ENCODE measurements around the gene POC1A. TPM values are rescaled to one million over a fixed set of nuclear protein-coding genes. Genes with fewer than 3 reads are reported as not detected.

Gene POC1A
- total and polyA plus RNA-seq, 8 donors = 0.37 to 1.1 (median 0.71) TPM

DNA sequence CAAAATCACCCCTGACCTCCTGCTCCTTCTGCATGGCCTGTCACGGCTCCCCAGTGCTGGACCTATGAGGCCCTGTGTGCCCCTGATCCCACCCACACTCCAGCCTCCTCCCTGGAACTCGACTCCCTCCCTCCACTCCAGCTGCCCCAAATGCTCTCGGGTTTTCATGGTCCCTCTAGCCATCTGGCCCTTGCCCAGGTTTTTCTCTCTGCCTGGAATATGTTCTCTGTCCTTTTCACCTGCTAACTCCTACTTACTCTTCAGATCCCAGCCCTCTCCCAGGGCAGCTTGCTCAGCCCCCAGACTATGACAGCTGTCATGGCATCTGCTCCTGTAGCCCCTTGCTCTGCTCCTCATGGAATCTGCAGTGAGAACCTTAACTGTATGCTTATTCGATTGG, 128.2 kb downstream of the POC1A start:
- TF ChIP-seq, protein P1, sequence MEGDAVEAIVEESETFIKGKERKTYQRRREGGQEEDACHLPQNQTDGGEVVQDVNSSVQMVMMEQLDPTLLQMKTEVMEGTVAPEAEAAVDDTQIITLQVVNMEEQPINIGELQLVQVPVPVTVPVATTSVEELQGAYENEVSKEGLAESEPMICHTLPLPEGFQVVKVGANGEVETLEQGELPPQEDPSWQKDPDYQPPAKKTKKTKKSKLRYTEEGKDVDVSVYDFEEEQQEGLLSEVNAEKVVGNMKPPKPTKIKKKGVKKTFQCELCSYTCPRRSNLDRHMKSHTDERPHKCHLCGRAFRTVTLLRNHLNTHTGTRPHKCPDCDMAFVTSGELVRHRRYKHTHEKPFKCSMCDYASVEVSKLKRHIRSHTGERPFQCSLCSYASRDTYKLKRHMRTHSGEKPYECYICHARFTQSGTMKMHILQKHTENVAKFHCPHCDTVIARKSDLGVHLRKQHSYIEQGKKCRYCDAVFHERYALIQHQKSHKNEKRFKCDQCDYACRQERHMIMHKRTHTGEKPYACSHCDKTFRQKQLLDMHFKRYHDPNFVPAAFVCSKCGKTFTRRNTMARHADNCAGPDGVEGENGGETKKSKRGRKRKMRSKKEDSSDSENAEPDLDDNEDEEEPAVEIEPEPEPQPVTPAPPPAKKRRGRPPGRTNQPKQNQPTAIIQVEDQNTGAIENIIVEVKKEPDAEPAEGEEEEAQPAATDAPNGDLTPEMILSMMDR (IDR thresholded peaks at IDR 0.05) = no peak
- no peak overlapping the region for H3K27ac ChIP-seq
- no peaks in the 10 kb centered on the region for H3K36me3 ChIP-seq
- no peaks in the 10 kb centered on the region for H3K27me3 ChIP-seq
- intact Hi-C loops (cut with DNase I) = no loop called here
- no peak for DNase-seq
- FAIRE-seq = no peak
- ATAC-seq = no peak
- no peak overlapping the region for H3K4me3 ChIP-seq
- no peaks in the 10 kb centered on the region for H3K4me1 ChIP-seq
- no peaks in the 10 kb centered on the region for H3K9me3 ChIP-seq
- 66 to 68% methylated on average over 4 of the region's 4 CpGs for WGBS, 2 donors

DNA sequence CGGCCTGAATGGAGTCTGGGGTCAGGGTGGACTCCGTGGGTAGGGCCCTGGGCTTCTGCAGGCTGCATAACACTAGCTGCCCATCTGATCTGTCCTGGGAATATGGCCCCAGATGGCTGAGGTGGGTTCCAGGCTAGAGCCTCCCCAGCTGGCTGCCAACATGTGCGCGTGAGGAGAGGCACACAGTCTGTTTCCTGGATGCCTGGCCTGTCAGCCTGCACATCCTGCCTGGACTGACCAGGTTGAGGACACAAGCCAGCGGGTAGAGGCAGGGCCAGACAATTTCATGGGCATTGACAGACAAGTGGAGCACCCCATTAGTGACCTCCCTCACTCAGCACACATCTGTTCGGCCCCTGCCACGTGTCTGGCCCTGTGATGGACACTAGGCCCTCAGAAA, 128.8 kb downstream of the POC1A start:
- ATAC-seq (peak in 1 of 4 donors; percentile 38), FAIRE-seq (no peak), DNase-seq (no peak)
- H3K36me3 ChIP-seq = no peaks in the 10 kb centered on the region
- 63 to 81% methylated on average over 7 of the region's 7 CpGs for WGBS, 2 donors
- intact Hi-C loops (cut with DNase I) = no loop called here
- TF ChIP-seq, protein P1 (IDR thresholded peaks at IDR 0.05) = no peak
- no peaks in the 10 kb centered on the region for H3K27me3 ChIP-seq
- H3K4me3 ChIP-seq = no peak overlapping the region
- no peaks in the 10 kb centered on the region for H3K9me3 ChIP-seq
- H3K27ac ChIP-seq = no peak overlapping the region
- no peaks in the 10 kb centered on the region for H3K4me1 ChIP-seq

Other genes with a start within 250 kb of the POC1A start
- gene RRP9, start 212.5 kb downstream of the POC1A start, total RNA-seq = 1 to 10 TPM; 3.8 to 9.0 (median 7.0) TPM
- gene RRP9, start 212.5 kb downstream of the POC1A start, polyA plus RNA-seq = 10 to 100 TPM; 13.7 to 13.8 TPM
- 1 to 10 TPM; 2.1 to 5.9 (median 4.2) TPM for gene PARP3, start 212.1 kb downstream of the POC1A start, total RNA-seq
- 1 to 10 TPM; 7.9 to 8.3 TPM for gene PARP3, start 212.1 kb downstream of the POC1A start, polyA plus RNA-seq
- gene GPR62, start 199.0 kb downstream of the POC1A start, total RNA-seq = under 1 TPM in 5 of 6 donors, not detected in 1; 0.08 to 0.09 (median 0.09) TPM
- gene GPR62, start 199.0 kb downstream of the POC1A start, polyA plus RNA-seq = under 1 TPM in 1 of 2 donors, not detected in 1; 0.26 TPM
- gene PCBP4, start 187.0 kb downstream of the POC1A start, total RNA-seq = 10 to 100 TPM; 10.7 to 19.8 (median 14.5) TPM
- 10 to 100 TPM; 43.3 to 55.2 TPM for gene PCBP4, start 187.0 kb downstream of the POC1A start, polyA plus RNA-seq
- 10 to 100 TPM; 26.6 to 37.9 (median 31.8) TPM for gene ABHD14B, start 180.4 kb downstream of the POC1A start, total RNA-seq
- gene ABHD14B, start 180.4 kb downstream of the POC1A start, polyA plus RNA-seq = 10 to 100 TPM; 42.7 to 50.1 TPM
- 10 to 100 TPM in 2 of 6 donors, 1 to 10 TPM in 4; 5.9 to 11.2 (median 9.0) TPM for gene ABHD14A, start 179.4 kb downstream of the POC1A start, total RNA-seq
- gene ABHD14A, start 179.4 kb downstream of the POC1A start, polyA plus RNA-seq = 10 to 100 TPM; 30.5 to 36.3 TPM
- gene ACY1, start 170.9 kb downstream of the POC1A start, total RNA-seq = 10 to 100 TPM in 4 of 6 donors, 1 to 10 TPM in 2; 5.7 to 16.8 (median 14.2) TPM
- gene ACY1, start 170.9 kb downstream of the POC1A start, polyA plus RNA-seq = 10 to 100 TPM; 15.8 to 21.5 TPM
- 1,000 to 10,000 TPM in 2 of 6 donors, 100 to 1,000 TPM in 4; 643 to 1,285 (median 890) TPM for gene RPL29, start 158.5 kb downstream of the POC1A start, total RNA-seq
- 1,000 to 10,000 TPM; 1,152 to 1,829 TPM for gene RPL29, start 158.5 kb downstream of the POC1A start, polyA plus RNA-seq
- gene DUSP7, start 97.9 kb downstream of the POC1A start, total RNA-seq = 1 to 10 TPM; 2.8 to 7.6 (median 4.6) TPM
- 1 to 10 TPM; 2.6 to 6.2 TPM for gene DUSP7, start 97.9 kb downstream of the POC1A start, polyA plus RNA-seq
- 10 to 100 TPM; 10.1 to 21.7 (median 12.9) TPM for gene ALAS1, start 43.7 kb upstream of the POC1A start, total RNA-seq
- 10 to 100 TPM in 1 of 2 donors, 1 to 10 TPM in 1; 8.4 to 20.2 TPM for gene ALAS1, start 43.7 kb upstream of the POC1A start, polyA plus RNA-seq
- under 1 TPM in 4 of 6 donors, not detected in 2; 0.03 to 0.47 (median 0.04) TPM for gene TLR9, start 71.2 kb upstream of the POC1A start, total RNA-seq
- under 1 TPM; 0.05 to 0.27 TPM for gene TLR9, start 71.2 kb upstream of the POC1A start, polyA plus RNA-seq
- 10 to 100 TPM in 4 of 6 donors, 1 to 10 TPM in 2; 8.9 to 26.8 (median 11.3) TPM for gene TWF2, start 84.7 kb upstream of the POC1A start, total RNA-seq
- gene TWF2, start 84.7 kb upstream of the POC1A start, polyA plus RNA-seq = 10 to 100 TPM; 12.9 to 15.9 TPM
- 10 to 100 TPM in 1 of 6 donors, 1 to 10 TPM in 5; 4.0 to 15.2 (median 6.7) TPM for gene PPM1M, start 91.3 kb upstream of the POC1A start, total RNA-seq
- 10 to 100 TPM in 1 of 2 donors, 1 to 10 TPM in 1; 9.2 to 11.8 TPM for gene PPM1M, start 91.3 kb upstream of the POC1A start, polyA plus RNA-seq
- 10 to 100 TPM; 15.1 to 32.1 (median 19.6) TPM for gene WDR82, start 124.2 kb upstream of the POC1A start, total RNA-seq
- gene WDR82, start 124.2 kb upstream of the POC1A start, polyA plus RNA-seq = 10 to 100 TPM in 1 of 2 donors, 1 to 10 TPM in 1; 9.0 to 18.5 TPM
- gene GLYCTK, start 133.4 kb upstream of the POC1A start, total RNA-seq = 10 to 100 TPM in 1 of 6 donors, 1 to 10 TPM in 5; 4.1 to 11.6 (median 6.8) TPM
- 10 to 100 TPM; 13.8 to 19.3 TPM for gene GLYCTK, start 133.4 kb upstream of the POC1A start, polyA plus RNA-seq
- 1 to 10 TPM; 2.9 to 5.1 (median 4.1) TPM for gene DNAH1, start 161.9 kb upstream of the POC1A start, total RNA-seq
- 10 to 100 TPM in 1 of 2 donors, 1 to 10 TPM in 1; 8.1 to 11.4 TPM for gene DNAH1, start 161.9 kb upstream of the POC1A start, polyA plus RNA-seq

All from pancreas (tissue), 10 donors.